BJ (cell line): Measurements from ENCODE around the gene ARPP21. TPM values are rescaled to one million over a fixed set of nuclear protein-coding genes. Genes with fewer than 3 reads are reported as not detected.
A peak's percentile ranks its signal among the peaks of the same experiment; 100 is the strongest.

ENCODE experiments used
- CTCF ChIA-PET: fragments of 350-600 bp; formaldehyde crosslinking; extraction: SDS; loops from one replicate; lab custom pipeline; 2021; ENCODE audit warnings: antibody characterized with exemption, inconsistent platforms; lab: Yijun Ruan, JAX
- POLR2A ChIA-PET: fragments of 300-600 bp; sonication (Branson Sonifier 250); formaldehyde crosslinking; extraction: SDS; loops from one replicate; lab custom pipeline; 2021; ENCODE audit warnings: antibody characterized with exemption; lab: Charles Lee
- DNase-seq: peaks from one replicate; pipeline ENCODE4 v3.0.0-alpha.2; 2011; ENCODE audit warnings: low read depth
- H3K27me3 ChIP-seq: 2 replicates; pipeline ENCODE4 v1.6.0; 2011; ENCODE audit warnings: low read length; ENCODE audit not compliant: control insufficient read depth, insufficient read depth
- H3K36me3 ChIP-seq: 2 replicates; pipeline ENCODE4 v1.5.1; 2011; ENCODE audit warnings: low read length; ENCODE audit not compliant: control insufficient read depth, insufficient read depth
- H3K4me3 ChIP-seq: 2 replicates; pipeline ENCODE4 v1.5.1; 2011; ENCODE audit warnings: low read depth, mild to moderate bottlenecking, control low read depth, low read length
- CTCF ChIP-seq: IDR thresholded peaks from 2 replicates; pipeline ENCODE4 v1.5.1; 2011; ENCODE audit warnings: low read depth, mild to moderate bottlenecking, control low read depth, inconsistent platforms, low read length, moderate library complexity; ENCODE audit not compliant: insufficient read depth
- polyA plus RNA-seq: library from polyadenylated mRNA; depleted of rRNA; stranded (reverse); fragments of >200 nt; gene quantifications from 2 replicates; pipeline ENCODE4 v1.2.3, GENCODE V29; 2011
- small RNA-seq: library from RNA; depleted of rRNA; stranded (forward); fragments of <200 nt; gene quantifications from one replicate; pipeline ENCODE3, GENCODE V24; 2012; ENCODE audit warnings: low replicate concordance, low read depth; ENCODE audit not compliant: insufficient read length

The ARPP21 gene
- polyA plus RNA-seq, 1 experiment: not detected

GRCh38 chr3:35832140-35832571, 192.8 kb downstream of the ARPP21 start:
- Histone ChIP-seq H3K27me3 (no peaks in the 10 kb centered on the region), H3K4me3 (no peak overlapping the region), H3K36me3 (no peaks in the 10 kb centered on the region)
- CTCF ChIA-PET: interaction anchor here (0.6 kb wide), 1 partner anchor 876 kb away, joined by 3 read pairs; no protein-coding TSS in a partner anchor
- POLR2A ChIA-PET: no interaction called here
- TF ChIP-seq CTCF: no peak
- DNase-seq: no peak

Small RNA genes within 50 kb of the gene (small RNA-seq; reads per million reads assigned to genes)
- 16.6 reads per million, percentile 82 among the genes with 10 or more reads in this experiment for gene MIR128-2
